Measurements from ENCODE around the gene ARMC7. TPM values are rescaled to one million over a fixed set of nuclear protein-coding genes. Genes with fewer than 3 reads are reported as not detected.
"Not testable (repeated sequence)": the region's sequence is repeated elsewhere in the genome, so short reads cannot be mapped to it uniquely, and the experiment has no call there.

Gene ARMC7
- total RNA-seq, 1 experiment from 2014 or later, result 26.0 TPM

- Mint-ChIP-seq H3K27ac (ENCODE audit: unreplicated experiment) (no peak overlapping the region), H3K27me3 (ENCODE audit: insufficient read depth, unreplicated experiment) (no peaks in the 10 kb centered on the region), H3K4me1 (ENCODE audit: low read depth, unreplicated experiment) (peaks cover 24% of the 10 kb centered on the region), H3K9me3 (ENCODE audit: unreplicated experiment) (no peaks in the 10 kb centered on the region), H3K36me3 (ENCODE audit: insufficient read depth, unreplicated experiment) (peaks cover 49% of the 10 kb centered on the region), H3K4me3 (ENCODE audit: unreplicated experiment) (no peak overlapping the region)
- no peaks in the 10 kb centered on the region for H3K36me3 ChIP-seq (ENCODE audit: control insufficient read depth, insufficient read depth, low read length)
- no peaks in the 10 kb centered on the region for H3K27me3 ChIP-seq (replicated peaks; ENCODE audit: control insufficient read depth, insufficient read depth, low read length)
- ChIA-PET CTCF (interaction anchor here (0.6 kb wide), 1 partner anchor 151 kb away, joined by 5 read pairs; no protein-coding TSS in a partner anchor), POLR2A (no interaction called here)
- H3K9me3 ChIP-seq, result no peaks in the 10 kb centered on the region
- DNase-seq, result no peak
- intact Hi-C loops (cut with micrococcal nuclease; ENCODE audit: unreplicated experiment), result no loop called here
- no peak overlapping the region for H3K4me3 ChIP-seq (ENCODE audit: low read depth, low read length)
- TF ChIP-seq, protein P1, sequence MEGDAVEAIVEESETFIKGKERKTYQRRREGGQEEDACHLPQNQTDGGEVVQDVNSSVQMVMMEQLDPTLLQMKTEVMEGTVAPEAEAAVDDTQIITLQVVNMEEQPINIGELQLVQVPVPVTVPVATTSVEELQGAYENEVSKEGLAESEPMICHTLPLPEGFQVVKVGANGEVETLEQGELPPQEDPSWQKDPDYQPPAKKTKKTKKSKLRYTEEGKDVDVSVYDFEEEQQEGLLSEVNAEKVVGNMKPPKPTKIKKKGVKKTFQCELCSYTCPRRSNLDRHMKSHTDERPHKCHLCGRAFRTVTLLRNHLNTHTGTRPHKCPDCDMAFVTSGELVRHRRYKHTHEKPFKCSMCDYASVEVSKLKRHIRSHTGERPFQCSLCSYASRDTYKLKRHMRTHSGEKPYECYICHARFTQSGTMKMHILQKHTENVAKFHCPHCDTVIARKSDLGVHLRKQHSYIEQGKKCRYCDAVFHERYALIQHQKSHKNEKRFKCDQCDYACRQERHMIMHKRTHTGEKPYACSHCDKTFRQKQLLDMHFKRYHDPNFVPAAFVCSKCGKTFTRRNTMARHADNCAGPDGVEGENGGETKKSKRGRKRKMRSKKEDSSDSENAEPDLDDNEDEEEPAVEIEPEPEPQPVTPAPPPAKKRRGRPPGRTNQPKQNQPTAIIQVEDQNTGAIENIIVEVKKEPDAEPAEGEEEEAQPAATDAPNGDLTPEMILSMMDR (IDR thresholded peaks at IDR 0.05; ENCODE audit: insufficient read depth in 1 of 2, low read depth in 1 of 2, low read length in 1 of 2, severe bottlenecking in 1 of 2, unreplicated experiment in 1 of 2), result no peak
- H3K4me1 ChIP-seq, result peaks cover 22% of the 10 kb centered on the region
- BruUV-seq (replicated peaks), result no TSS peak
Observed at GRCh38 chr17:75160211-75160610, 50.4 kb downstream of the ARMC7 start.

DNA sequence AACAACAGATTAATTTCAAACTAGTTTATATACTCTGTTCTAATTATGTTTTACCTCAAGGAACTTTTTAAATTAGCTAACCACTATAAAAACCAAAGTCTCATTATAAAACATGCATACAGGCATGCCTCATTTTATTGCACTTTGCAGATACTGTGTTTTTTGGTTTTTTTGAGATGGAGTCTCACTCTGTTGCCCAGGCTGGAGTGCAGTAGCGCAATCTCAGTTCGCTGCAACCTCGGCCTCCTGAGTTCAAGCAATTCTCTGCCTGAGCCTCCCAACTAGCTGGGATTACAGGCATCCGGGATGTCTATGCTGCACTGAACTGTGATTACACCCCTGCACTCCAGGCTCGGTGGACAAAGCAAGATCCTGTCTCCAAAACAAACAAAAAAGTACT lies 53.3 kb downstream of the ARMC7 start:
- Histone ChIP-seq H3K4me1 (peaks cover 20% of the 10 kb centered on the region), H3K36me3 (ENCODE audit: control insufficient read depth, insufficient read depth, low read length) (peaks cover 2% of the 10 kb centered on the region; the same call in 1 of the 2 replicates), H3K27me3 (replicated peaks; ENCODE audit: control insufficient read depth, insufficient read depth, low read length) (no peaks in the 10 kb centered on the region), H3K9me3 (no peaks in the 10 kb centered on the region), H3K4me3 (ENCODE audit: low read depth, low read length) (no peak overlapping the region)
- Mint-ChIP-seq H3K4me1 (ENCODE audit: low read depth, unreplicated experiment) (peaks cover 17% of the 10 kb centered on the region), H3K4me3 (ENCODE audit: unreplicated experiment) (no peak overlapping the region), H3K9me3 (ENCODE audit: unreplicated experiment) (no peaks in the 10 kb centered on the region), H3K36me3 (ENCODE audit: insufficient read depth, unreplicated experiment) (peaks cover 58% of the 10 kb centered on the region), H3K27me3 (ENCODE audit: insufficient read depth, unreplicated experiment) (no peaks in the 10 kb centered on the region), H3K27ac (ENCODE audit: unreplicated experiment) (no peak overlapping the region)
- BruUV-seq (replicated peaks), result no TSS peak
- TF ChIP-seq, protein P1 (IDR thresholded peaks at IDR 0.05; ENCODE audit: insufficient read depth in 1 of 2, low read depth in 1 of 2, low read length in 1 of 2, severe bottlenecking in 1 of 2, unreplicated experiment in 1 of 2), result no peak
- POLR2A ChIA-PET, result interaction anchor here (1.0 kb wide), 1 partner anchor 8 kb away, joined by 4 read pairs; the partner anchor contains the start of gene JPT1
- CTCF ChIA-PET, result interaction anchor here (0.5 to 0.6 kb wide), 2 partner anchors 9 kb away, joined by 3 read pairs; partner anchors contain the start of gene JPT1
- DNase-seq, result peak in 1 of 2 experiments; percentile 23
- intact Hi-C loops (cut with micrococcal nuclease; ENCODE audit: unreplicated experiment), result no loop called here

- H3K4me3 Mint-ChIP-seq (ENCODE audit: unreplicated experiment); H3K27ac Mint-ChIP-seq (ENCODE audit: unreplicated experiment); H3K4me1 Mint-ChIP-seq (ENCODE audit: low read depth, unreplicated experiment); DNase-seq; POLR2A ChIA-PET; H3K9me3 Mint-ChIP-seq (ENCODE audit: unreplicated experiment); H3K36me3 ChIP-seq (ENCODE audit: control insufficient read depth, insufficient read depth, low read length); H3K27me3 ChIP-seq (replicated peaks; ENCODE audit: control insufficient read depth, insufficient read depth, low read length); H3K4me3 ChIP-seq (ENCODE audit: low read depth, low read length); H3K27me3 Mint-ChIP-seq (ENCODE audit: insufficient read depth, unreplicated experiment); H3K4me1 ChIP-seq; H3K9me3 ChIP-seq; intact Hi-C loops (cut with micrococcal nuclease; ENCODE audit: unreplicated experiment); BruUV-seq (replicated peaks): not testable (repeated sequence)
- CTCF ChIA-PET, result interaction anchor here (0.7 kb wide), 1 partner anchor 101 kb away, joined by 3 read pairs; no protein-coding TSS in a partner anchor
- H3K36me3 Mint-ChIP-seq (ENCODE audit: insufficient read depth, unreplicated experiment), result peaks cover 74% of the 10 kb centered on the region
Observed at GRCh38 chr17:75164606-75165005, 54.8 kb downstream of the ARMC7 start.
